Measurements from ENCODE around the gene AUTS2. TPM values are rescaled to one million over a fixed set of nuclear protein-coding genes. Genes with fewer than 3 reads are reported as not detected.
"Not testable (repeated sequence)": the region's sequence is repeated elsewhere in the genome, so short reads cannot be mapped to it uniquely, and the experiment has no call there.

The AUTS2 gene
- total RNA-seq, 2 donors from 2014 or later, result 43.4 to 52.9 TPM

DNA sequence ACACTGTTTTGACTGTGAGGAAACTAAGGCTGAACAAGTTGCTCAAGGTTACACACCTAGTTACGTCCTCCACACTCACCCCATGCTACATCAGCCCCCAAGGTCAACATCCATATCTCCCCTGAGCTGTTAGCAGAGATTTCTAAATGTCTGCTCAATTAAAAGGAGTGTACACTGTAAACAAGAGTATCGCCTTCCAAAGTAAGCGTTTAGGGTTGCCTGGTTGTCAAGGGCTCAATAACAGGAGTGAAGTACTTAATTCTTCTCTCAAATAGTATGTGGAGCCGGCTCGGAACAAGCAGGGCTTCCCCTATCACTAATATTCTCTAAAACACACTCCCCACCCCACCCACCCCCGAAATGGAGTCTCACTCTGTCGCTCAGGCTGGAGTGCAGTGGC lies 1120.8 kb downstream of the AUTS2 start:
- intact Hi-C loops (cut with DNase I), result no loop called here
- DNase-seq (ENCODE audit: low spot score), result no peak

DNA sequence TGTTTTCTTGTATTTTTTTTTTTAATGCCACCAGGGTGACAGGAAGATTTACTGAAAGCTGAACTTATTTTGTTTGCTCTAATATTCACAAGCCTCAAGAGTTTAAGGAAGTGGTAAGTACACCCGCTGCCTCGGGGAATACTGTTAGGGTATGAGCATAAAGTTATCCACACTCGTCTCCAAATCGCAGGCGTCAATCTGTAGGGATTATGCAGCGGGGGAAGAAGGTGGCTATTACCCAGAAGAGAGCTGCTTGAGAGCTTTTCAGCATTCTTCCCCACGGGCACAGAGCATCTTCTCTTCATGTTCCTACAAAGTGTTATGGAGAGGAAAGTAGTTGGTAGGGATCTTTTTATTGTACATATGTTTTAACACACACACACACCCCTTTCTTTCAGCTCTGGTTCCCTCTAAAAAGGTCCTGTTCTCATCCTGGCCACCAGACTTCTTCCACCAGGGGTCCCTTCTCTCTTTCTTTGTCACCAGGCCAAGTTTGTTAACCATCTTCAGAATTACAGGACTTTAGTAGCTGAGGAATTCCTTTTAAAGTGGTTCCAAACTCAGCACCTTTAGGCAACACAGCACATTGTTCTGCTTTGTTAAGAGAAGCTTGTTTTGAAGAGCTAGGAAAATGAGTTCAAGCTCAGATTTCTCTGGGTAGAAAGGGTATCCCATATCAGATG lies 1122.1 kb downstream of the AUTS2 start:
- DNase-seq (ENCODE audit: low spot score), result no peak
- intact Hi-C loops (cut with DNase I), result no loop called here

DNA sequence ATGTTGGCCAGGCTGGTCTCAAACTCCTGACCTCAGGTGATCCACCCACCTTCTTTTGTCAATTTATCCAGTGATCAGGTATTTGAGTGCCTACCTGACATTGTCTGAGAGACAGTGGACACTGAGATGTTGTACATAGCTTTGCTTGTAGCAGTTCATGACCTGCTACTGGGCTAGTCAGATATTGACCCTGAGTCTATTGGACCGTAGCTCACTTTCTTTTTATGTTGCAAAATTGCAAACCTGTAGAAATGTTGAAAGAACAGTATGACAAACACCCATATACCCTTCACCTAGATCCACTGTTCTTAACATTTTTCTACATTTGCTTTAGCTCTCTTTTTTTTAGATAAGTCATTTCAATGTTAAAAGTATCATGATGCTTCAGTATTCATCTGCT lies 1123.2 kb downstream of the AUTS2 start:
- intact Hi-C loops (cut with DNase I), result no loop called here
- no peak for DNase-seq (ENCODE audit: low spot score)

DNA sequence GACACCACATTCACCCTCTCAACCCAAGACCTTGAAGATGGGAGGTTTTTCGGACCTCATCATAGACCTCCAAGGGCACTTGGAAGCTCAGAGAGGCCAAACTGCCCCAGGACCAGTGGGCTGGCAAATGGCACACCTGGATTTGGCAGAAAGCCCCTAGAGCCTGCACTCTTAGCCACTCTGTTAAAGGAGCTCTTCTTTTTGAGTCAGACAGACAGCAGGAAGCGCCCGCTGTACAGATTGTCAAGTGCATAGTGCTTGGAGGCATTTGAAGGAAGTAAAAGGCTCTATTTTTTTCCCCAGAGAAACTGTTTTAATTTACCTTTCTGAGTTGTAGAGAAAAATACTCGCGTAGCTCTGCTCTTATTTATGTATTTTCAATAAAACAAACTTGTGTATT lies 1125.1 kb downstream of the AUTS2 start:
- intact Hi-C loops (cut with DNase I), result no loop called here
- no peak for DNase-seq (ENCODE audit: low spot score)

DNA sequence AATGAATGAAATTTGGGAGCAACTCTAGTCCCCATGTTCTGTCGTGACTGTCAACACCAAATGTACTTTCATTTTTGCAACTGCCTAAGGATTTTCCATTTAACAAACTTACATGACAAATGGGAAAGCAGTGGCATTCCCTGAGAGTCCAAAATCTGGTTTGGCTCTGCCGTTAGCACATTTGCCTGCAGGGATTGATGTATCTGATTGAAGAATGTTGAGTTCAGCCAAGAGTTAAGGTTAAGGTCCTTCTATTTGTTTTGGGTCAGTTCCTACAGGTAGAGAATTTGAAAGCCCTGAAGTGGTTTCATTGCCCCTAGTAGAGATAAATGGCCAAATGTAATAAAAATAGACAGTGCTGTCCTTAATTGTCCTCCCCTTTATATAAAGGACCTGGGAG lies 1127.2 kb downstream of the AUTS2 start:
- intact Hi-C loops (cut with DNase I), result loop anchor here in 1 of 2 donors (1.0 kb wide), 1 partner anchor 28 kb away; no protein-coding TSS in a partner anchor
- no peak for DNase-seq (ENCODE audit: low spot score)

DNA sequence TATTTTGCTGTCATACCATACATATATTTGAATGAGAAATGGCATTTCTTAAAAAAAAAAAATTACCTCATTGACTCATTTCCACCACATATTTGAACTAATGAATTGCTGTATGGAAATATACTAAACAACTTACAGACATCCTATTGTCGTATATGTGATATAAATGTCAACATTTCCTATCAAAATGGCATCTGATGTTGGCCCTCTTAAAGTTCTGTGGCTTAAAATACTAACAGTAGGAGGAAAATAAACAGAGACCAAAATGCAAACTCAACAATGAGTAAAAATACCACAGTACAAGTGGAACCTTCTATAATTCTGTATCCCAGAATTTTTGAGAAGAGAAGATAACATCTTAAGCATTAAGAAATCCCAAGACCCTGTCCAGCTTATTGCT lies 1128.0 kb downstream of the AUTS2 start:
- intact Hi-C loops (cut with DNase I), result no loop called here
- no peak for DNase-seq (ENCODE audit: low spot score)

DNA sequence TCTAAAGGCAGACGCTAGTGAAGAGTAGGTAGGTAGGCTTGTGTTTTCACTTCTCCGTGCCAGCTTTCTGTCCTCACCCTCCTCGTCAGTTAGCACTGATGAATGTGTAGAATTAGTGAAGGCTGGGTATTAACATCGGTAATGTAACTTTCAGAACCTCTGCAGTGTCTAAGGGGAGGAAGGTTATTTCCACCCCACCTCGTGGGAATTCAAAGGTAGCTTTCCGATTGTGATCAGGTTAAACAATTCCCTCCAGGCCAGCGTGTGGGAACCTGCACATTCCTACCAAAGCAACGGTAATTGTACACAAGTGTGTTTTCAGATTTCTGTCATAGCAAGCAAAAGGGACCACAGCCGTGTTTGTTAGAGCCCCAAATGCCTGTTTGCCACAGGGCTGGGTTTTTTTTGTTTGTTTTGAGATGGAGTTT lies 1128.7 kb downstream of the AUTS2 start:
- intact Hi-C loops (cut with DNase I), result no loop called here
- no peak for DNase-seq (ENCODE audit: low spot score)

DNA sequence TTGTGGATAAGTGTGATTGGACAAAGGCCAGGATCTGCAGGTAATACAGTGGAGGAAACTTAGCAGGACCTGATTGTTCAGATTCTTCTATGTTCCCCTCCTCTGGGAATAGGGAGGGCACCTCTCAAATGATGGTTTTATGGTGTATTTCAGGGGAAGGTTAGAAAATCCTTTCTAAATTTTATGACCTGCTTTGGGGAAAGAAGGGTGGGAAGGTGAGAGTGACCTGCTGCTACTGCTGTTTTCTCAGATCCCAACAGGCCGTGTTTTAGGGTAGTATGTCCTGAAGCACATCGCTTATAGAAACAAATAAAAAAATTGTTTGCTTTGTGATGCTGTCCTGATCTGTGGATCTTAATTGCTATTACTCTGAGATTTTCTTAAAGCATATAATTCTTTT lies 1129.6 kb downstream of the AUTS2 start:
- intact Hi-C loops (cut with DNase I), result no loop called here
- DNase-seq (ENCODE audit: low spot score), result no peak

DNA sequence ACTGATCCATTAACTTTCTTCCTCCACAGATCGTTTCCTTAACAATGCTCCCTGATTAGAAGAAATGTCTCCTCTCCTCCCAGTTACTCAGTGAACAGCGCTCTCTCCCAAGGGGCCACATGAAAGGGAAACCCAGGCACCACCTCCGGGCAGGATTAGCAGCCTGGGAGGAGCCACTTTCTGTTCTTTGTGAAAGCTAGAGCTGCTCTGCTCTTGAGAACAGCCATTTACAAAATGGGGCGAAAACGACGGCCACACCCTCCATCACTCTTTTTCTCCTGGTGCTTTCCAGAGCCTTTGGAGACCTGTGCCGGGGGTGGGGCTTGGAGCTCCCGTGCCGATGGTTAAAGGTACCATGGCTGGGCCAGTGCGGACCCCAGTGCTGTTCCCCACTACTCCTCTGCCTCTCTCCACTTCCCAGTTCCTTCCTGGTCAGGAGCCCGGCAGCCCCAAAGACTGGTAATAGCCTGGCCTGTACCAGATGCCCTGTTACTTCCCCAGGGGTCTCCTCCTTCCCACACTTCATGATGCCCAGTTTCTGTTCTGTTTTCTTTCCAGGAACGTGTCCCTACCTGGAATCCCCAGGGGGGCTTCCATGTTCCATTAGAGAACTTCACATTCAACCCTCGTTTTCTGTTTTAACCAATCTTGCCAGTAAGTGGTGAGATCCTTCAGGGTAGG lies 1130.7 kb downstream of the AUTS2 start:
- no peak for DNase-seq (ENCODE audit: low spot score)
- intact Hi-C loops (cut with DNase I), result no loop called here

DNA sequence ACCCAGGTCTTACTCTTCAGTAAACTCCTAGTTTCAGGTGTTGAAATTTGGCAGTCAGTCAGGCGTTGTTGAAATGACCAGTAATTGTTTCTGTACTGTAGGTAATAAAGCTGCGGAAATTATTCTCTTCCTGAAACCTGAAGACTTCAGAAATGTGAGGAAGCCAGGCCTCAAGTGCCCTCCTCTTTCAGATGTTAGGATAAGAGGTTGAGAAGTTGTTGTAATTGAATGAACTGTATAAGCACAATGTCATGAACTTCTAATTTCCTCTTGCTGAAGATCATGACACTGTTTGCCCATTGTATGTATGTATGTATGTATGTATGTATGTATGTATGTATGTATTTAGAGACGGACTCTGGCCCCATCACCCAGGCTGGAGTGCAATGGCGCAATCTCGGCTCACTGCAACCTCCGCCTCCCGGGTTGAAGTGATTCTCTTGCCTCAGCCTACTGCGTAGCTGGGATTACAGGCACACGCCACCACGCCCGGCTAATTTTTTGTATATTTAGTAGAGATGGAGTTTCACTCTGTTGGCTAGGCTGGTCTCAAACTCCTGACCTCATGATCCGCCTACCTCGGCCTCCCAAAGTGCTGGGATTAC lies 1131.4 kb downstream of the AUTS2 start:
- DNase-seq (ENCODE audit: low spot score); intact Hi-C loops (cut with DNase I): not testable (repeated sequence)

DNA sequence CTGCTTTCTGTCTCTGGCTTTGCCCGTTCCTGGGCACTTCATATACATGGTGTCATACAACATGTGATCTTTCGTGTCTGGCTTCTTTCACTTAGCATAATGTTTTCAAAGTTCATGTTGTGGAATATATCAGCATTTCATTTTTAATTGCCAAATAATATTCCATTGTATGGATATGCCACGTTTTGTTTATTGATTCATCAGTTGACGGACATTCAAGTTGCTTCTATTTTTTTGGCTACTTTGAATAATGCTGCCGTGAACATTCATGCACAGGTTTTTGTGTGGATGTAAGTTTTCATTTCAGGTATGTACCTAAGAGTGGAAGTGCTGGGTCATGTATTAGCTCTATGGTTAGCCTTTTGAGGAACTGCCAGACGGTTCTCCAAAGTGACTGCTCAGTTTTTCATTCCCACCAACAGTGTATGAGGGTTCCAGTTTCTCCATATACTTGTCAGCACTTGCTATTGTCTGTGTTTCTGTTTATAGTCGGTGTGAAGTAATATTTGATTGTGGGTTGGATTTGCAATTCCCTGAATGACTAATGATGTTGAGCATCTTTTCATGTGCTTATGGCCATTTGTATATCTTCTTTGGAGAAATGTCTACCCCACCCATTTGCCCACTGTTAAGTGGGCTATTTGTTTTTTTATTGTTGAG lies 1132.3 kb downstream of the AUTS2 start:
- intact Hi-C loops (cut with DNase I), result no loop called here
- DNase-seq (ENCODE audit: low spot score), result no peak

DNA sequence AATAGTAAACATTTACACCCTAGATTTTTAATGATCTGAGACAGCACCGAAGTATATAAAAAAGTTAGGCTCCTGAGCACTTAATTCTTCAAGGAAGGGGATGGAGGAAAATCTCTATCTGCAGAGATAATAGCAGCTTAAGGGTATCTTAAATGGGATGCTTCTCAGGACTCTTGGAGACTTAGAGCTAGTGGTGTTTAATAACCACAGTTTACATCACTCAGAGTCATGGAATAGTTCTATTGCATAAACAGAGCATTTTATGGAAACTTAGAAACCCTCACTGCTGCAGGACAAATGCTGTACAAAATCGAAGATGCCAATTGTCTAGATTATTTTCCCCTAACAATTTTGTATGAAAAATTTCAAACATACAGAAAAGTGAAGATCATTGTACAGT lies 1134.8 kb downstream of the AUTS2 start:
- no peak for DNase-seq (ENCODE audit: low spot score)
- intact Hi-C loops (cut with DNase I), result no loop called here

DNA sequence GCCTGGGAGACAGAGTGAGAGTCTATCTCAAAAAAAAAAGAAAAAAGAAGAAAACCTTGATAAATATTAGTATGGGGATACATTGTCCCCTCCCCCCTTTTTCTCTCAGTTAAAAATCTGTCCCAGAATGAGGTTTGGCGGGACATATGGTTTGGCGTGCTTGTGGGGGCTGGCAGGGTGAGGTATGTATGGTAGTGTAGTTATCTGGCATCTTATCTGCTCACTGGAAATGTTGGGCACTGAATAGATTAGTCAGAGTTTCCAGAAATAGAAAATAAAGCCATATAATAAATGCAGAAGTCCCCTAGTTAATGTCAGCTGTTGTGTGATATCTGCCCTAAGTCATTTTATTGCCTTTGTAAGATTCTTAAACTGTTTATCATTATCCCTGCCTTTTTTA lies 1136.1 kb downstream of the AUTS2 start:
- DNase-seq (ENCODE audit: low spot score), result no peak
- intact Hi-C loops (cut with DNase I), result no loop called here

DNA sequence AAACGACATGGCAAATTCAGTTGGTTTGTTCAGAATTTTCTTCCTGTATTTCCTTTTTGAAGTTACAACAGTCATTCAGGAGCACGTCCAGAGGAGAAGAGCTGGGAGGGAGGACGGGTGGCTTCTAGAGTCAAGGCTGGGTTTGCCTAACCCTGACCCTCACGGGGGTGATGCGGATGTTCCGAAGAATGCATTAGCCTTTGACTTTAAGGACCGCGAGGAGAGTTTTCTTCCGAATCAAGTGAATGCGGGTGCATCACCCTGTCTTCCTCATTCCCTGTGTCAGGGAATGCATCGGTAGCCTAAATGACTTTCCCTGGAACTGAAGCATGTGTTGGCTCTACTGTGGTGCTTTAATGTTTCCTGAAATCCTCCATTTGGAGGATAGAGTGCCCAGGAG lies 1137.0 kb downstream of the AUTS2 start:
- intact Hi-C loops (cut with DNase I), result no loop called here
- DNase-seq (ENCODE audit: low spot score), result no peak

DNA sequence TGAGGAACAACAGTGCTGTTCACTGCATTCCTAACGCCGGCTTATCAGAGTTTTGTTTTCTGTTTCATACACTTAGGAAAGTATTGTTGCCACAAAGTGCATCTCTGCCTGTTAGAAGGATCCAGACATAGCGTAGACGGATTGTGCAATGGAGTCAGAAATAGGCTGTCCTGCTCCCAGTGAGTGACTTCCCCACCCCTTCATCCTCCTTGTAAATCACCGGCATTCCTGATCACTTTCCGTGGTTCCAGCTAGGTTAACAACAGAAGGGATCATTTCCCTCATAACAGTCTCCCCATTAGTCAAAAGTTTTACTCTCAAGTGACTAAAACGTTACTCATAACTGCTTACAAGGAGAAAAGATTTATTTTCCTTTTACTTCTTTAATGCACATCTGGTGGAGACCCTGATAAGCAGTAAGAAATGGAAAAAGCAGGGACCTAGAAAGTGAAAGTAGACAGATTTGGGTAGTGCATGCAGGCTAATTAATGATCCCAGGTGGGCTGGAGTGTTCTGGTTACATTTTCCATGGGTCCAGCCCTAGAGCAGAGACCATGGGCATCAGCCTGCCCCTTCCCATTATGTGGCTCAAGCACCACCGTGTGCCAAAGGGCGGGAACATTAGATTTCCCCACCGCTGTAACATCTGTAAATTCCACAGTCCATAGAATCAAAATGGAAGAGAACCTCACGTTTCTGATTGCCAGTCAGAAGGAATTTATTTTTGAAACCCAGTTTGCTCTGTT lies 1138.6 kb downstream of the AUTS2 start:
- intact Hi-C loops (cut with DNase I), result no loop called here
- no peak for DNase-seq (ENCODE audit: low spot score)

DNA sequence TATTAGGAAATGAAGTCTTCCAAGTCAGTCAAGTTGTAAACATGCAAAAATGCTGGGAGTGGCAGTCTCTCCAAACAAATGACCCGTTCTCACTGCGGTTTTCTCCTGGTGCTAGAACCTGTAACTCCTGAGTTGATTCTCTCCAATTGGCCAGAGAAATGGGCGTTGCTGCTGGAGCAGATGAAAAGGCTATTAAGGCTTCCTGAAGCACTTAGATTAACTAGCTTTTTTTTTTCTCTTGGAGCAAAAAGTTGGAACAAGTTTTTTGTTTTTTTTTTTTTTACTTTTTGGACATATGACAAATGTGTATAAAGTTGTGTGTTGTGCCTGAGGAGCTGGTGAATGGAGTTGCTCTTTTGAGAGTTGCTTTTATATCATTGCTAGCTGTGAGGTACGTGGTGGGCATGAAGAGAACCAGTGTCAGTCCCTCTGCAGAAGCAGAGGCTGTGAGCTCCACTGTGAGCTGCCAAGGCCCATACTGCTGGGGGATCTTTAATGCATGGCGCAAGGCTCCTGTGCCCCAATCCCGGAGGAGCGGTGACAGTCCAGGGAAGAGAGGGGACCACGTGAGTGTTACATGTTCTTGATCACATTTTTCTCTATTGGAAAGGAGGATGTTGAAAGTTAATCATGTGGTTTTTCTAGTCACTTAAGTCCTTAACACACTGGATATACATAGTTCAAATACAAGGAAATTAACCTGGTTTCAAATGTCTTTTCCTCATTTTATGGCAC lies 1140.0 kb downstream of the AUTS2 start:
- intact Hi-C loops (cut with DNase I), result no loop called here
- DNase-seq (ENCODE audit: low spot score), result no peak

DNA sequence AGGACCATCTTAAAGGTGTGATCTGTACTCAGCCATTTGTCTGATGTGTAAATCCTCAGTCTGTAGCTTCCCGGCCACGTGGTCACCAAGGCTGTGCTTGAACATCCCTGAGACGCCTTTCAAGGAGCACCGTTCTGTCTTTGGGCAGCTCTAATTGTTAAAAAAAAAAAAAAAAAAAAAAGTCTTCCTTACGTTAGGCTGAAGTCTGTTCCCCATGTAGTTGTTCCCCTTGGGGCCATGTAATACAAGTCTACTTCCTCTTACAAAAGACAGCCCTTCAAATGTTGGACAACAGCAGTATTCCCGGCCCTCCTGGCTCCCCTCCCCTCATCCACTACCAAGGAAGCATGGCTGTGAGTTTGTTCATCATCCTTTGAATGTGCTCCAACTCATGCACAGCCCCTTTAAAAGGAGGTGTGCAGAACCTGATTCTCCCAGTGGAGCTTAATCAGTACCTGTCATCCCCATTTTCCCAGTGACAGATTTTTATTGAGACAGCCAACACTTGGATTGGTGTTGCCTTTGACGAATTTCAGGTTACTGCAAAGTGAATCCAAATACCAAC lies 1141.5 kb downstream of the AUTS2 start:
- DNase-seq (ENCODE audit: low spot score), result no peak
- intact Hi-C loops (cut with DNase I), result no loop called here

DNA sequence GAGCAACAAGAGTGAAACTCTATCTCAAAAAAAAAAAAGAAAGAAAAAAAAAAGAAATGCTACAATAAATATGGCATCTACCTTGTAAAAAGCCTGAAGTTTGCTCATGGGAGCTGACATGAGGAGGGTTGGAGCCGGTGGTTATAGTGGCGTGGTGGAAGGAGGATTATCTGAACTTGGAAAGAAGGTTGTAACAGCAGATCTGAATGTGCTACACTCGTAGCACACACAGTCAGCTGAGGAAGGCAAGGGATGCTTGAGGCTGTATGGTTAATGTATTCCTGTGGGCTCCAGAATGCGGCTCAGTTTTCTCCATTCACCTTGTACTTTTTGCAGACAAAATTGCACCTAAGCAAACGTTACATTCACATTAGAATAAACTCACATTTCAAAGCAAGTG lies 1143.4 kb downstream of the AUTS2 start:
- DNase-seq (ENCODE audit: low spot score), result no peak
- intact Hi-C loops (cut with DNase I), result no loop called here

Measured in posterior vena cava (tissue), 2 donors.